Measurements from ENCODE around the gene BCAS1. TPM values are rescaled to one million over a fixed set of nuclear protein-coding genes. Genes with fewer than 3 reads are reported as not detected.

BCAS1 gene
- total RNA-seq, 1 donor from 2014 or later, result 0.32 TPM

DNA sequence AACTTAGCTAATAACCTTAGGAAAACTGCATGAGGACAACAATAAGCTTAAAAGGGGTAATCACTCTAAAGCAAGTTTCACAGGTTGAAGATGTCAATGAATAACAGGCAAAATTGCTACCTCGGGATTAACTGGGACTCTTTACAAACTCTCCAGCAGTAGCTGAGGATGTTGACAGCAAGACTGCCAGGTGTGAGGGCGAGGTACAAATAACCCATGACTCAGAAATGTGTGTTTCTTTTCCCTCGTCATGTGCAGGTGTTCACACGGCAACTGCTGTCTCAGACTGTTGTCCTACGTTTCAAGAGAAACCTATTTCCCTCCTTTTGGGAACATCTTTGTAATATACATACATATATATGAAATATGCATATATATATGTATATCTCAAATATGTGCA lies 15.9 kb downstream of the BCAS1 start:
- Mint-ChIP-seq H3K36me3 (ENCODE audit: unreplicated experiment) (peaks cover 9% of the 10 kb centered on the region), H3K27me3 (ENCODE audit: unreplicated experiment) (peaks cover 2% of the 10 kb centered on the region), H3K4me3 (ENCODE audit: unreplicated experiment) (no peak overlapping the region), H3K27ac (ENCODE audit: unreplicated experiment) (no peak overlapping the region), H3K9me3 (ENCODE audit: unreplicated experiment) (peaks cover 2% of the 10 kb centered on the region), H3K4me1 (ENCODE audit: low read depth, unreplicated experiment) (peaks cover 5% of the 10 kb centered on the region)
- no peak for DNase-seq
- no peak for TF ChIP-seq CTCF (IDR thresholded peaks at IDR 0.05; ENCODE audit: partially characterized antibody, unreplicated experiment)

GRCh38 chr20:54051068-54051467 lies 19.3 kb downstream of the BCAS1 start:
- Mint-ChIP-seq H3K27me3 (ENCODE audit: unreplicated experiment) (peaks cover 2% of the 10 kb centered on the region), H3K4me1 (ENCODE audit: low read depth, unreplicated experiment) (no peaks in the 10 kb centered on the region), H3K4me3 (ENCODE audit: unreplicated experiment) (no peak overlapping the region), H3K27ac (ENCODE audit: unreplicated experiment) (no peak overlapping the region), H3K36me3 (ENCODE audit: unreplicated experiment) (peaks cover 13% of the 10 kb centered on the region), H3K9me3 (ENCODE audit: unreplicated experiment) (peaks cover 2% of the 10 kb centered on the region)
- no peak for TF ChIP-seq CTCF (IDR thresholded peaks at IDR 0.05; ENCODE audit: partially characterized antibody, unreplicated experiment)
- no peak for DNase-seq

DNA sequence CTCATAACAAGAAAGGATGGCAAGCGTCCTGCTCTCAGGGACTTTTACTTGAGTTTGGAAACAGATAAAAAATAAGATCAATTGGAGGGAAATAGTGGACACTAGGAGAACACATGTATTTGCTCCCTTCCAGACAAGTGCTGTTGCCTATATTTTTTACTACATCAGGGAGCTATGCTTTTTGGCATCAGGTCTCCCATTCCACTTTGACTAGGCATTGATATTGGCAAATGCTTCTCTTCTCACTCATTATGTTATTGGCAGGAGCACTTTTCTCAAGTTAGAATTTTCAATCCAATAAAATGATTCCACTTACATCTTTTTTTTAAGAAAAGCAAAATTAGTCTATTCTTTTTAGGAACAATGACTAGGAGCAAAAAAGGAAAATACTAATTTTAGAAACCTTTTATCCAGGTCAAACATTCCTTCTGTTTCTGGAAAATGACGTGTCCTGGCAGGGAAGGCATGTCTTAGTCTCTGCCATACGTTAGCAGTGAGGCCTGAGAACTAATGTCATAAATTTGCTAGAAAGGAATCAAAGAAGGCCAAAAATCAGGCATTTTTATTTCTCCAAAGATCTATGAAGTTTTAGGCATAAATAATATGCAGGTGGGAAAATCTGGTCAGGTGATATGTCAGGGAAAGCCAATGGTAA lies 21.4 kb downstream of the BCAS1 start:
- peaks cover 2% of the 10 kb centered on the region for H3K27me3 Mint-ChIP-seq (ENCODE audit: unreplicated experiment)
- no peak overlapping the region for H3K27ac Mint-ChIP-seq (ENCODE audit: unreplicated experiment)
- H3K9me3 Mint-ChIP-seq (ENCODE audit: unreplicated experiment), result peaks cover 4% of the 10 kb centered on the region
- no peak for TF ChIP-seq CTCF (IDR thresholded peaks at IDR 0.05; ENCODE audit: partially characterized antibody, unreplicated experiment)
- no peak for DNase-seq
- peaks cover 13% of the 10 kb centered on the region for H3K36me3 Mint-ChIP-seq (ENCODE audit: unreplicated experiment)
- H3K4me3 Mint-ChIP-seq (ENCODE audit: unreplicated experiment), result no peak overlapping the region
- no peaks in the 10 kb centered on the region for H3K4me1 Mint-ChIP-seq (ENCODE audit: low read depth, unreplicated experiment)

DNA sequence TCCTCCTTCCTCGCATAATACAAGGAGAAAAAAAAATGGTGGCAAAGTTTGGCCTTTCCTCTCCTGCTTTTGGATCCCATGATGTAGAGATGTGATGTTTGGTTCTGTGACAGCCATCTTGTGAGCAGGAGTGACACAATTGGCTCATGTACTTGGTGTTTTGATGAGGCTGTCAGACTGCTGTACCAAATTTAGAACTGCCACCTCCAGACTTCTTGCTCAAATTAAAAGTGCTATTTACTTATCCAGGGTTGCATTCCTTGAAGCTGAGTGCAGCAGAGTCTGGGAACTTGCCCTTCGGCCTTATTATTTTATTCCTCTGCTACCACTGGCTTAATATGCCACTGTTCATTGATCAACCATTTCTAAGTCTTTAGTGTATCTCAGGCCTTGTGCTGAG lies 21.9 kb downstream of the BCAS1 start:
- H3K27me3 Mint-ChIP-seq (ENCODE audit: unreplicated experiment), result peaks cover 2% of the 10 kb centered on the region
- no peaks in the 10 kb centered on the region for H3K4me1 Mint-ChIP-seq (ENCODE audit: low read depth, unreplicated experiment)
- no peak overlapping the region for H3K27ac Mint-ChIP-seq (ENCODE audit: unreplicated experiment)
- H3K9me3 Mint-ChIP-seq (ENCODE audit: unreplicated experiment), result peaks cover 2% of the 10 kb centered on the region
- H3K36me3 Mint-ChIP-seq (ENCODE audit: unreplicated experiment), result peaks cover 13% of the 10 kb centered on the region
- TF ChIP-seq CTCF (IDR thresholded peaks at IDR 0.05; ENCODE audit: partially characterized antibody, unreplicated experiment), result no peak
- no peak overlapping the region for H3K4me3 Mint-ChIP-seq (ENCODE audit: unreplicated experiment)
- no peak for DNase-seq

- no peak overlapping the region for H3K4me3 Mint-ChIP-seq (ENCODE audit: unreplicated experiment)
- peaks cover 2% of the 10 kb centered on the region for H3K9me3 Mint-ChIP-seq (ENCODE audit: unreplicated experiment)
- no peak for TF ChIP-seq CTCF (IDR thresholded peaks at IDR 0.05; ENCODE audit: partially characterized antibody, unreplicated experiment)
- no peaks in the 10 kb centered on the region for H3K4me1 Mint-ChIP-seq (ENCODE audit: low read depth, unreplicated experiment)
- peaks cover 13% of the 10 kb centered on the region for H3K36me3 Mint-ChIP-seq (ENCODE audit: unreplicated experiment)
- peaks cover 2% of the 10 kb centered on the region for H3K27me3 Mint-ChIP-seq (ENCODE audit: unreplicated experiment)
- no peak overlapping the region for H3K27ac Mint-ChIP-seq (ENCODE audit: unreplicated experiment)
- DNase-seq, result no peak
Observed at GRCh38 chr20:54047720-54048119, 22.7 kb downstream of the BCAS1 start.

Data from glutamatergic neuron (in vitro differentiated cells).